Endothelial cell of umbilical vein (primary cell): ENCODE results near the gene SLC7A10. TPM values are rescaled to one million over a fixed set of nuclear protein-coding genes. Genes with fewer than 3 reads are reported as not detected.

Source experiments
- BruUV-seq: library from RNA; stranded (reverse); fragments of 400-500 nt; replicated peaks from 2 replicates; lab custom pipeline; 2021; lab: Mats Ljungman, UMichigan
- CTCF ChIA-PET: fragments of 300-600, 350-600 bp; sonication (Branson Sonifier 250); formaldehyde crosslinking; loops from one replicate; lab custom pipeline; 2021; ENCODE audit warnings: antibody characterized with exemption, inconsistent platforms; lab: Charles Lee
- POLR2A ChIA-PET: fragments of 300-600, 350-600 bp; sonication (Branson Sonifier 250); formaldehyde crosslinking; loops from one replicate; lab custom pipeline; 2021; ENCODE audit warnings: antibody characterized with exemption, inconsistent platforms; lab: Charles Lee
- DNase-seq: peaks from one replicate; pipeline ENCODE4 v3.0.0-alpha.2; 2011; ENCODE audit warnings: low read depth, low spot score
- FAIRE-seq: peaks from 2 replicates; lab custom pipeline; 2011; peaks lifted over from hg19 to GRCh38; lab: Jason Lieb, UNC
- H2AFZ ChIP-seq: 2 replicates; pipeline ENCODE4 v1.6.0; 2012; ENCODE audit warnings: low read depth, low read length, control low read depth, inconsistent platforms
- H3K27ac ChIP-seq: 2 replicates; pipeline ENCODE4 v1.5.1; 2011; ENCODE audit warnings: low read depth, mild to moderate bottlenecking, control low read depth, low read length, moderate library complexity; ENCODE audit not compliant: insufficient read depth
- H3K27me3 ChIP-seq, 2 experiments: 2 replicates each; pipeline versions ENCODE4 v1.6.0 to v1.6.1; 2011; ENCODE audit warnings: low read length in 2 of 2, mixed read lengths in 1 of 2; ENCODE audit not compliant: control insufficient read depth in 2 of 2, insufficient read depth in 2 of 2
- H3K36me3 ChIP-seq, 2 experiments: 2 replicates in 1 of 2; 3 replicates in 1 of 2; pipeline ENCODE4 v1.5.1; 2011; ENCODE audit warnings: low read length in 2 of 2, mild to moderate bottlenecking in 1 of 2, moderate library complexity in 1 of 2; ENCODE audit not compliant: control insufficient read depth in 2 of 2, insufficient read depth in 2 of 2; ENCODE audit errors: extremely low read depth in 1 of 2
- H3K4me1 ChIP-seq: 3 replicates; pipeline ENCODE4 v1.5.1; 2011; ENCODE audit warnings: mild to moderate bottlenecking, low read length; ENCODE audit not compliant: control insufficient read depth, insufficient read depth; ENCODE audit errors: extremely low read depth
- H3K4me2 ChIP-seq: 2 replicates; pipeline ENCODE4 v1.6.1; 2011; ENCODE audit warnings: low read length, control low read depth, mixed read lengths; ENCODE audit not compliant: insufficient read depth
- H3K4me3 ChIP-seq, 3 experiments: fragments of 200-600 bp in 1 of 3; sonication (generic), shearing (Covaris generic) in 1 of 3; replicated peaks in 1 of 3; 2 replicates each; pipeline ENCODE4 v1.5.1; 2011 to 2016; ENCODE audit warnings: control low read depth in 3 of 3, low read length in 3 of 3, mild to moderate bottlenecking in 2 of 3, inconsistent platforms in 1 of 3, low read depth in 1 of 3, moderate library complexity in 1 of 3; ENCODE audit not compliant: insufficient read depth in 1 of 3
- H3K79me2 ChIP-seq: 2 replicates; pipeline ENCODE4 v1.6.0; 2012; ENCODE audit warnings: low read length, inconsistent platforms; ENCODE audit not compliant: control insufficient read depth, insufficient read depth
- H3K9ac ChIP-seq: replicated peaks from 2 replicates; pipeline ENCODE3; 2011; ENCODE audit warnings: low read length, control low read depth; ENCODE audit not compliant: insufficient read depth; ENCODE audit errors: extremely low read depth
- H3K9me1 ChIP-seq: replicated peaks from 3 replicates; pipeline ENCODE4 v1.6.0; 2011; ENCODE audit warnings: mild to moderate bottlenecking, low read length; ENCODE audit not compliant: control insufficient read depth, insufficient read depth; ENCODE audit errors: extremely low read depth
- H3K9me3 ChIP-seq: replicated peaks from 2 replicates; pipeline ENCODE4 v1.5.1; 2012; ENCODE audit warnings: low read length, inconsistent platforms; ENCODE audit not compliant: control insufficient read depth, insufficient read depth
- H4K20me1 ChIP-seq: replicated peaks from 2 replicates; pipeline ENCODE3; 2011; ENCODE audit warnings: mild to moderate bottlenecking, low read length; ENCODE audit not compliant: control insufficient read depth, insufficient read depth; ENCODE audit errors: extremely low read depth
- EZH2 ChIP-seq: IDR thresholded peaks from 2 replicates; pipeline ENCODE4 v1.6.1; 2012; ENCODE audit warnings: borderline replicate concordance, low read depth, mild to moderate bottlenecking, moderate library complexity, low read length, inconsistent platforms; ENCODE audit not compliant: severe bottlenecking
- FOS ChIP-seq: IDR thresholded peaks from 2 replicates; pipeline ENCODE4 v1.6.1; 2011; ENCODE audit warnings: mild to moderate bottlenecking, low read length, moderate library complexity, borderline replicate concordance; ENCODE audit not compliant: insufficient read depth
- GATA2 ChIP-seq: IDR thresholded peaks from 2 replicates; pipeline ENCODE4 v1.7.0; 2011; ENCODE audit warnings: low read depth, mild to moderate bottlenecking, moderate library complexity, mixed read lengths, low read length; ENCODE audit not compliant: insufficient read length, insufficient read depth
- JUN ChIP-seq: IDR thresholded peaks from 2 replicates; pipeline ENCODE4 v1.6.1; 2011; ENCODE audit warnings: borderline replicate concordance, low read depth; ENCODE audit not compliant: insufficient read length, insufficient read depth
- MYC ChIP-seq: IDR thresholded peaks from one replicate; pipeline ENCODE4 v1.6.1; 2011; ENCODE audit warnings: mild to moderate bottlenecking, low read depth, low read length
- POLR2A ChIP-seq: IDR thresholded peaks from 2 replicates; pipeline ENCODE4 v1.6.1; 2012; ENCODE audit warnings: low read depth, mild to moderate bottlenecking, control low read depth, low read length
- POLR2AphosphoS5 ChIP-seq: IDR thresholded peaks from 2 replicates; pipeline ENCODE4 v1.6.1; 2012; ENCODE audit warnings: low read depth, mild to moderate bottlenecking, control low read depth, low read length, moderate library complexity; ENCODE audit not compliant: insufficient read depth
- dilution Hi-C: fragments of 300-500 bp; cut with MboI; formaldehyde crosslinking; loops from one replicate; pipeline ENCODE4 v1.15.0; 2019; ENCODE audit warnings: low sequenced_read_pairs; ENCODE audit not compliant: extremely low pct_ligation_motif_present
- intact Hi-C: fragments of 100-400 bp; cut with micrococcal nuclease; formaldehyde crosslinking; loops from one replicate; pipeline ENCODE4 v1.10.0; 2022
- polyA plus RNA-seq, 4 experiments: library from polyadenylated mRNA; depleted of rRNA in 3 of 4; stranded (reverse) in 3 of 4; unstranded in 1 of 4; fragments of >200 nt; gene quantifications; 2 replicates each; pipeline versions ENCODE4 v1.2.1 to v1.2.3, GENCODE V29; 2011 to 2012; ENCODE audit warnings: missing spikeins in 1 of 4
- total RNA-seq: library from RNA; stranded (reverse); gene quantifications from 2 replicates; pipeline ENCODE4 v1.2.3, GENCODE V29; 2021
- TF ChIP-seq, protein P1 (sequence below), 2 donors: IDR thresholded peaks; 1 replicate in 1 of 2; 2 replicates in 1 of 2; pipeline ENCODE4 v1.5.1; 2011; ENCODE audit warnings: low read length in 2 of 2, mild to moderate bottlenecking in 2 of 2, moderate library complexity in 2 of 2, control low read depth in 1 of 2, inconsistent platforms in 1 of 2, low read depth in 1 of 2; ENCODE audit not compliant: insufficient read depth in 1 of 2; ENCODE audit errors: extremely low read depth in 1 of 2
- TF ChIP-seq, protein P2 (sequence below): IDR thresholded peaks from 2 replicates; pipeline ENCODE4 v1.6.1; 2011; ENCODE audit not compliant: insufficient read depth, insufficient read length

SLC7A10 gene
- total and polyA plus RNA-seq, 2 donors (not counting 3 experiments of a cell fraction or from before 2014, with no cell fraction given) = not detected

DNA sequence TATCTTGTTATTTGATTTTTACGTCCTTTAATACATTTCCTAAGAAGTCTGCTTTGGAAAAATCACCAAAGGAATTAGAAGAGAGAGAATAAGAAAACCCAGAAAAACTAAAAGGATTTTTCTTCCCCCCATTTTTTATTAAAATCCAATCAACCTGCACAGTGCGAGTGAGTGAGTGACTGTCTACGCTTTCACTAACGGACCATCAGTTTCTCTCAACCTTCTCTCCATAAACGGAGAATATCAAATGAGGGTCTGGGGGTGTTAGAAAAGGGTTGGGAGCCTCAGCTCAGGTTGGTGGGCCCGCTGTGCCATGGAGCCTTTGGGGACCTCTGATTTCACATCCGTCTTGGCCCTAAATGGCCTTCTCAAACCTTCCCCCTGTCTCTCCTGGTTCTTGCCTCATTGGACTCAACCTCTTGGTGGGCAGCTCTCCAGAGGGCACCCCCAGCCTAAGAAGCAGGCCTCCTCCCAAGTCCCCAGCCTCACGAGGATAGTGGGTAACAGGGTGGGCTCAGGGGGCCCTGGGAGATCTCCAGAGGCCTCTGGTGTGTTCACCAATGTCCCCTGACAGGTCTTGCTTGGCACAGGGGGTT is 32.3 kb downstream of the SLC7A10 start:
- H3K9ac ChIP-seq = no peak overlapping the region
- TF ChIP-seq EZH2 = no peak
- TF ChIP-seq, protein P1, sequence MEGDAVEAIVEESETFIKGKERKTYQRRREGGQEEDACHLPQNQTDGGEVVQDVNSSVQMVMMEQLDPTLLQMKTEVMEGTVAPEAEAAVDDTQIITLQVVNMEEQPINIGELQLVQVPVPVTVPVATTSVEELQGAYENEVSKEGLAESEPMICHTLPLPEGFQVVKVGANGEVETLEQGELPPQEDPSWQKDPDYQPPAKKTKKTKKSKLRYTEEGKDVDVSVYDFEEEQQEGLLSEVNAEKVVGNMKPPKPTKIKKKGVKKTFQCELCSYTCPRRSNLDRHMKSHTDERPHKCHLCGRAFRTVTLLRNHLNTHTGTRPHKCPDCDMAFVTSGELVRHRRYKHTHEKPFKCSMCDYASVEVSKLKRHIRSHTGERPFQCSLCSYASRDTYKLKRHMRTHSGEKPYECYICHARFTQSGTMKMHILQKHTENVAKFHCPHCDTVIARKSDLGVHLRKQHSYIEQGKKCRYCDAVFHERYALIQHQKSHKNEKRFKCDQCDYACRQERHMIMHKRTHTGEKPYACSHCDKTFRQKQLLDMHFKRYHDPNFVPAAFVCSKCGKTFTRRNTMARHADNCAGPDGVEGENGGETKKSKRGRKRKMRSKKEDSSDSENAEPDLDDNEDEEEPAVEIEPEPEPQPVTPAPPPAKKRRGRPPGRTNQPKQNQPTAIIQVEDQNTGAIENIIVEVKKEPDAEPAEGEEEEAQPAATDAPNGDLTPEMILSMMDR (IDR thresholded peaks at IDR 0.05; ENCODE audit: extremely low read depth in 1 of 2, insufficient read depth in 1 of 2, low read depth in 1 of 2, low read length in 2 of 2) = no peak
- no peak for TF ChIP-seq POLR2A
- no peak for TF ChIP-seq FOS
- TF ChIP-seq, protein P2, sequence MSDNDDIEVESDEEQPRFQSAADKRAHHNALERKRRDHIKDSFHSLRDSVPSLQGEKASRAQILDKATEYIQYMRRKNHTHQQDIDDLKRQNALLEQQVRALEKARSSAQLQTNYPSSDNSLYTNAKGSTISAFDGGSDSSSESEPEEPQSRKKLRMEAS = no peak
- no peak for TF ChIP-seq JUN
- TF ChIP-seq POLR2AphosphoS5 = no peak
- no peak for TF ChIP-seq MYC
- no peak for TF ChIP-seq GATA2
- H3K4me2 ChIP-seq = no peak overlapping the region
- BruUV-seq = no TSS peak
- CTCF ChIA-PET = interaction anchor here (1.5 to 5.2 kb wide), 2 partner anchors 9 kb away, joined by 6 to 43 read pairs; no protein-coding TSS in a partner anchor
- no peaks in the 10 kb centered on the region for H3K9me3 ChIP-seq
- intact Hi-C loops = no loop called here
- H3K79me2 ChIP-seq = no peaks in the 10 kb centered on the region
- peaks cover 3% of the 10 kb centered on the region for H3K4me1 ChIP-seq
- dilution Hi-C loops = no loop called here
- H3K27ac ChIP-seq = no peak overlapping the region
- POLR2A ChIA-PET = no interaction called here
- no peak for FAIRE-seq
- peaks cover 2 to 4% of the 10 kb centered on the region in 2 experiments for H3K27me3 ChIP-seq
- no peaks in the 10 kb centered on the region for H4K20me1 ChIP-seq
- H3K9me1 ChIP-seq = no peaks in the 10 kb centered on the region
- H3K4me3 ChIP-seq = no peak overlapping the region
- H3K36me3 ChIP-seq = no peaks in the 10 kb centered on the region
- no peak overlapping the region for H2AFZ ChIP-seq
- DNase-seq = no peak
